ENCODE results near the gene FAM20A. TPM values are rescaled to one million over a fixed set of nuclear protein-coding genes. Genes with fewer than 3 reads are reported as not detected.

FAM20A gene
- total and polyA plus RNA-seq, 2 donors (not counting 1 experiment from before 2014, with no cell fraction given), result not detected

DNA sequence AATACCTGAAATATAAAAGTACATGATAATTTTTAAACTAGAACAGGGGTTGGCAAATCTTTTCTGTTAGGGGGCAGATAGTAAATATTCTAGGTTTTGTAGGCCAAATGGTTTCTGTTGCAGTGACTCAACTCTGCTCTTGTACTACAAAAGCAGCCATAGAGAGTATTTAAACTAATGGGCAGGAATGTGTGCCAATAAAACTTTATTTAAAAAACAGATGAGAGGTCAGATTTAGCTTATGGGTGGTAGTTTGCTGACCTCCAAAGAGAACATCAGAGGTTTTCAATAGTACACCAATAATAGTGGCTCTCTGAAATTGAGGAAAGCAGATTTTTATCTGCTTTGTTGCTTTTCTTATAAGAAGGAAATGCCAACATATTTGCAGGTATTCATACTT, 15.2 kb upstream of the FAM20A start:
- Histone ChIP-seq H3K27ac (ENCODE audit: low read length in 2 of 2) (no peak overlapping the region), H3K4me2 (replicated peaks; ENCODE audit: low read depth, low read length, poor library complexity, severe bottlenecking) (no peak overlapping the region), H3K27me3 (replicated peaks in 1 of 4; ENCODE audit: control extremely low read depth in 1 of 4, control insufficient read depth in 3 of 4, insufficient read depth in 4 of 4, low read length in 3 of 4) (peaks cover 0 to 6% (median 0%) of the 10 kb centered on the region in 4 experiments), H3K79me2 (ENCODE audit: control insufficient read depth, insufficient read depth, low read length) (no peaks in the 10 kb centered on the region), H3K9ac (ENCODE audit: low read length) (no peak overlapping the region), H3K36me3 (replicated peaks in 1 of 2; ENCODE audit: control extremely low read depth in 1 of 2, control insufficient read depth in 1 of 2, extremely low read depth in 1 of 2, insufficient read depth in 2 of 2, low read length in 1 of 2) (no peaks in the 10 kb centered on the region), H2AFZ (ENCODE audit: insufficient read depth, low read depth, low read length, poor library complexity, severe bottlenecking) (no peak overlapping the region), H3K4me3 (ENCODE audit: control extremely low read depth in 1 of 5, extremely low read depth in 1 of 5, insufficient read depth in 1 of 5, low read depth in 2 of 5, low read length in 4 of 5) (no peak overlapping the region), H3K4me1 (ENCODE audit: control insufficient read depth in 2 of 2, insufficient read depth in 2 of 2, low read length in 2 of 2) (no peaks in the 10 kb centered on the region), H3K9me3 (ENCODE audit: control extremely low read depth in 1 of 3, control insufficient read depth in 2 of 3, insufficient read depth in 1 of 3, low read length in 2 of 3) (peaks cover 0 to 1% (median 0%) of the 10 kb centered on the region in 3 donors), H4K20me1 (ENCODE audit: control insufficient read depth, insufficient read depth, low read length, poor library complexity, severe bottlenecking) (no peaks in the 10 kb centered on the region)
- no peak for DNase-seq
- no peak overlapping the region for H3K27ac Mint-ChIP-seq
- peaks cover 44% of the 10 kb centered on the region for H3K27me3 Mint-ChIP-seq
- peaks cover 2% of the 10 kb centered on the region for H3K9me3 Mint-ChIP-seq (ENCODE audit: insufficient read depth)
- intact Hi-C loops (cut with micrococcal nuclease), result no loop called here
- CTCF ChIA-PET, result no interaction called here
- POLR2A ChIA-PET, result no interaction called here
- TF ChIP-seq EZH2 (IDR thresholded peaks at IDR 0.05; ENCODE audit: borderline replicate concordance, insufficient read depth, low read depth, low read length, poor library complexity, severe bottlenecking), result no peak
- TF ChIP-seq, protein P1, sequence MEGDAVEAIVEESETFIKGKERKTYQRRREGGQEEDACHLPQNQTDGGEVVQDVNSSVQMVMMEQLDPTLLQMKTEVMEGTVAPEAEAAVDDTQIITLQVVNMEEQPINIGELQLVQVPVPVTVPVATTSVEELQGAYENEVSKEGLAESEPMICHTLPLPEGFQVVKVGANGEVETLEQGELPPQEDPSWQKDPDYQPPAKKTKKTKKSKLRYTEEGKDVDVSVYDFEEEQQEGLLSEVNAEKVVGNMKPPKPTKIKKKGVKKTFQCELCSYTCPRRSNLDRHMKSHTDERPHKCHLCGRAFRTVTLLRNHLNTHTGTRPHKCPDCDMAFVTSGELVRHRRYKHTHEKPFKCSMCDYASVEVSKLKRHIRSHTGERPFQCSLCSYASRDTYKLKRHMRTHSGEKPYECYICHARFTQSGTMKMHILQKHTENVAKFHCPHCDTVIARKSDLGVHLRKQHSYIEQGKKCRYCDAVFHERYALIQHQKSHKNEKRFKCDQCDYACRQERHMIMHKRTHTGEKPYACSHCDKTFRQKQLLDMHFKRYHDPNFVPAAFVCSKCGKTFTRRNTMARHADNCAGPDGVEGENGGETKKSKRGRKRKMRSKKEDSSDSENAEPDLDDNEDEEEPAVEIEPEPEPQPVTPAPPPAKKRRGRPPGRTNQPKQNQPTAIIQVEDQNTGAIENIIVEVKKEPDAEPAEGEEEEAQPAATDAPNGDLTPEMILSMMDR (IDR thresholded peaks at IDR 0.05), result no peak
- no peak overlapping the region for H3K4me3 Mint-ChIP-seq
- H3K4me1 Mint-ChIP-seq, result no peaks in the 10 kb centered on the region
- ATAC-seq (ENCODE audit: low read depth), result no peak

DNA sequence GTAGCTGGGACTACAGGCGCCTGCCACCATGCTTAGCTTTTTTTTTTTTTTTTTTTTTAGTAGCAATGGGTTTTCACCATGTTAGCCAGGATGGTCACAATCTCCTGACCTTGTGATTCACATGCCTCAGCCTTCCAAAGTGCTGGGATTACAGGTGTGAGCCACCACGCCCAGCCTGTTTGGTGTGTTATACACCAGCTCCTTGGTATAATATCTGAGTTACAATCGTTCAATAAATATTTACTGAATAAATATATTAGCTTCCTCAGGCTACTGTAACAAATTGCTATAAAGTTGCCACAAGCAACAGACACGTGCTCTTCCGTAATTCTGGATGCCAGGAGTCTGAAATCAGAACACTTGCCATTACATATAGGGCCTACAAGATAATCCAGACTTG, 13.6 kb upstream of the FAM20A start:
- Histone ChIP-seq H3K4me1 (ENCODE audit: control insufficient read depth in 2 of 2, insufficient read depth in 2 of 2, low read length in 2 of 2) (no peaks in the 10 kb centered on the region), H3K79me2 (ENCODE audit: control insufficient read depth, insufficient read depth, low read length) (no peaks in the 10 kb centered on the region), H3K9ac (ENCODE audit: low read length) (no peak overlapping the region), H3K4me2 (replicated peaks; ENCODE audit: low read depth, low read length, poor library complexity, severe bottlenecking) (no peak overlapping the region), H3K27ac (ENCODE audit: low read length in 2 of 2) (no peak overlapping the region), H3K4me3 (ENCODE audit: control extremely low read depth in 1 of 5, extremely low read depth in 1 of 5, insufficient read depth in 1 of 5, low read depth in 2 of 5, low read length in 4 of 5) (no peak overlapping the region), H2AFZ (ENCODE audit: insufficient read depth, low read depth, low read length, poor library complexity, severe bottlenecking) (no peak overlapping the region), H3K9me3 (ENCODE audit: control extremely low read depth in 1 of 3, control insufficient read depth in 2 of 3, insufficient read depth in 1 of 3, low read length in 2 of 3) (peaks cover 0 to 12% (median 1%) of the 10 kb centered on the region in 3 donors), H4K20me1 (ENCODE audit: control insufficient read depth, insufficient read depth, low read length, poor library complexity, severe bottlenecking) (no peaks in the 10 kb centered on the region), H3K36me3 (replicated peaks in 1 of 2; ENCODE audit: control extremely low read depth in 1 of 2, control insufficient read depth in 1 of 2, extremely low read depth in 1 of 2, insufficient read depth in 2 of 2, low read length in 1 of 2) (no peaks in the 10 kb centered on the region), H3K27me3 (replicated peaks in 1 of 4; ENCODE audit: control extremely low read depth in 1 of 4, control insufficient read depth in 3 of 4, insufficient read depth in 4 of 4, low read length in 3 of 4) (peaks cover 0 to 6% (median 0%) of the 10 kb centered on the region in 4 experiments)
- Mint-ChIP-seq H3K4me3 (no peak overlapping the region), H3K27ac (no peak overlapping the region), H3K27me3 (peaks cover 34% of the 10 kb centered on the region), H3K9me3 (ENCODE audit: insufficient read depth) (peaks cover 3% of the 10 kb centered on the region), H3K4me1 (no peaks in the 10 kb centered on the region)
- intact Hi-C loops (cut with micrococcal nuclease), result no loop called here
- ATAC-seq (ENCODE audit: low read depth), result no peak
- ChIA-PET POLR2A (no interaction called here), CTCF (no interaction called here)
- no peak for TF ChIP-seq EZH2 (IDR thresholded peaks at IDR 0.05; ENCODE audit: borderline replicate concordance, insufficient read depth, low read depth, low read length, poor library complexity, severe bottlenecking)
- TF ChIP-seq, protein P1 (IDR thresholded peaks at IDR 0.05), result no peak
- WGBS (ENCODE audit: insufficient coverage), result 96% methylated on average over 2 of the region's 5 CpGs
- DNase-seq, result no peak

Data from B cell (primary cell).